H1 (cell line): ENCODE measurements around the gene HSH2D. TPM values are rescaled to one million over a fixed set of nuclear protein-coding genes. Genes with fewer than 3 reads are reported as not detected.

ENCODE experiments used
- CTCF ChIA-PET: fragments of 300-600 bp; sonication (Branson Sonifier 250); formaldehyde crosslinking; loops from one replicate; lab custom pipeline; 2021; ENCODE audit not compliant: partially characterized antibody; lab: Charles Lee
- POLR2A ChIA-PET: fragments of 300-600 bp; sonication (Branson Sonifier 250); formaldehyde crosslinking; loops from one replicate; lab custom pipeline; 2021; ENCODE audit warnings: inconsistent platforms; ENCODE audit not compliant: partially characterized antibody; lab: Charles Lee
- DNase-seq, 2 experiments: peaks; one replicate each; pipeline versions ENCODE4 v3.0.0 to v3.0.0-alpha.2; 2010 to 2022; ENCODE audit warnings: low spot score in 2 of 2, low read depth in 1 of 2, mixed read lengths in 1 of 2
- FAIRE-seq: peaks from 2 replicates; lab custom pipeline; 2011; peaks lifted over from hg19 to GRCh38; lab: Jason Lieb, UNC
- H2AFZ ChIP-seq: 2 replicates; pipeline ENCODE4 v1.8.1; 2012; ENCODE audit warnings: low read length, inconsistent platforms
- H2AK5ac ChIP-seq: 2 replicates; pipeline ENCODE4 v1.6.1; 2013; ENCODE audit warnings: low read depth, low read length
- H2BK120ac ChIP-seq: replicated peaks from 2 replicates; pipeline ENCODE3; 2013; ENCODE audit warnings: low read depth, low read length, inconsistent platforms
- H2BK12ac ChIP-seq: 2 replicates; pipeline ENCODE4 v1.6.1; 2013; ENCODE audit warnings: low read depth, low read length
- H2BK15ac ChIP-seq: 2 replicates; pipeline ENCODE4 v1.6.1; 2013; ENCODE audit warnings: low read length
- H2BK20ac ChIP-seq: 2 replicates; pipeline ENCODE4 v1.6.1; 2013; ENCODE audit warnings: low read length
- H2BK5ac ChIP-seq: 2 replicates; pipeline ENCODE4 v1.6.1; 2013; ENCODE audit warnings: low read depth, low read length
- H3K14ac ChIP-seq: 2 replicates; pipeline ENCODE4 v1.6.1; 2013; ENCODE audit warnings: inconsistent platforms; ENCODE audit not compliant: insufficient read length
- H3K18ac ChIP-seq: 2 replicates; pipeline ENCODE4 v1.6.1; 2013; ENCODE audit warnings: low read length; ENCODE audit errors: extremely low read depth
- H3K23ac ChIP-seq: 2 replicates; pipeline ENCODE4 v1.6.1; 2013; ENCODE audit warnings: inconsistent platforms; ENCODE audit not compliant: insufficient read length
- H3K23me2 ChIP-seq: 2 replicates; pipeline ENCODE4 v1.6.1; 2013; ENCODE audit warnings: low read depth, low read length
- H3K27ac ChIP-seq: 2 replicates; pipeline ENCODE4 v1.6.1; 2011; ENCODE audit warnings: low read depth, low read length, inconsistent platforms
- H3K27me3 ChIP-seq, 4 experiments: replicated peaks in 1 of 4; 1 replicate in 1 of 4; 2 replicates in 3 of 4; pipeline versions ENCODE4 v1.6.1 to v1.8.1; 2011 to 2013; ENCODE audit warnings: low read length in 3 of 4, mild to moderate bottlenecking in 3 of 4, inconsistent platforms in 2 of 4, mixed read lengths in 2 of 4, moderate library complexity in 1 of 4; ENCODE audit not compliant: control insufficient read depth in 3 of 4, insufficient read depth in 3 of 4; ENCODE audit errors: extremely low read depth in 1 of 4
- H3K36me3 ChIP-seq, 4 experiments: 2 replicates each; pipeline versions ENCODE4 v1.6.1 to v1.8.1; 2011 to 2013; ENCODE audit warnings: mild to moderate bottlenecking in 4 of 4, low read length in 3 of 4, moderate library complexity in 2 of 4, control low read depth in 1 of 4, inconsistent platforms in 1 of 4; ENCODE audit not compliant: insufficient read depth in 4 of 4, control insufficient read depth in 2 of 4
- H3K4ac ChIP-seq: replicated peaks from 2 replicates; pipeline ENCODE3; 2013; ENCODE audit warnings: low read length, low read depth, mixed read lengths, inconsistent platforms; ENCODE audit not compliant: insufficient read length
- H3K4me1 ChIP-seq, 4 experiments: replicated peaks in 1 of 4; 1 replicate in 1 of 4; 2 replicates in 3 of 4; pipeline versions ENCODE4 v1.6.1 to v1.8.1; 2011 to 2013; ENCODE audit warnings: low read length in 3 of 4, inconsistent platforms in 2 of 4, mixed read lengths in 1 of 4; ENCODE audit not compliant: insufficient read depth in 4 of 4, control insufficient read depth in 3 of 4
- H3K4me2 ChIP-seq, 2 experiments: 2 replicates each; pipeline versions ENCODE4 v1.6.1 to v1.8.1; 2011 to 2013; ENCODE audit warnings: low read depth in 2 of 2, low read length in 2 of 2, control low read depth in 1 of 2, inconsistent platforms in 1 of 2, mild to moderate bottlenecking in 1 of 2; ENCODE audit not compliant: insufficient read depth in 1 of 2
- H3K4me3 ChIP-seq, 4 experiments: fragments of 200-600, 300-600 bp in 1 of 4; sonication (generic), shearing (Covaris generic), sonication (Bioruptor Twin) in 1 of 4; 2 replicates each; pipeline versions ENCODE4 v1.5.1 to v1.8.1; 2011 to 2016; ENCODE audit warnings: low read length in 4 of 4, low read depth in 3 of 4, control low read depth in 2 of 4, inconsistent platforms in 2 of 4, mild to moderate bottlenecking in 2 of 4, mixed read lengths in 1 of 4, moderate library complexity in 1 of 4; ENCODE audit not compliant: insufficient read depth in 2 of 4; ENCODE audit errors: extremely low read depth in 1 of 4
- H3K56ac ChIP-seq: replicated peaks from 2 replicates; pipeline ENCODE3; 2013; ENCODE audit warnings: low read depth, mild to moderate bottlenecking, mixed read lengths, low read length, inconsistent platforms; ENCODE audit not compliant: insufficient read length
- H3K79me1 ChIP-seq: 2 replicates; pipeline ENCODE4 v1.6.1; 2013; ENCODE audit warnings: low read depth, low read length, control low read depth
- H3K79me2 ChIP-seq, 2 experiments: 2 replicates each; pipeline versions ENCODE4 v1.6.1 to v1.8.1; 2012 to 2013; ENCODE audit warnings: low read length in 2 of 2, mild to moderate bottlenecking in 2 of 2, inconsistent platforms in 1 of 2; ENCODE audit not compliant: insufficient read depth in 2 of 2, control insufficient read depth in 1 of 2
- H3K9ac ChIP-seq, 4 experiments: replicated peaks in 1 of 4; 1 replicate in 1 of 4; 2 replicates in 3 of 4; pipeline versions ENCODE4 v1.6.1 to v1.8.1; 2011 to 2013; ENCODE audit warnings: low read depth in 3 of 4, low read length in 3 of 4, control low read depth in 2 of 4, mild to moderate bottlenecking in 2 of 4, moderate library complexity in 2 of 4, inconsistent platforms in 1 of 4; ENCODE audit errors: extremely low read depth in 1 of 4
- H3K9me3 ChIP-seq, 2 experiments: 2 replicates each; pipeline versions ENCODE4 v1.6.1 to v1.8.1; 2012 to 2013; ENCODE audit warnings: mild to moderate bottlenecking in 2 of 2, moderate library complexity in 2 of 2, control low read depth in 1 of 2, inconsistent platforms in 1 of 2, low read depth in 1 of 2, low read length in 1 of 2, mixed read lengths in 1 of 2; ENCODE audit not compliant: insufficient read depth in 2 of 2
- H4K20me1 ChIP-seq, 2 experiments: replicated peaks in 1 of 2; 2 replicates each; pipeline versions ENCODE3 to v1.8.1; 2011 to 2013; ENCODE audit warnings: inconsistent platforms in 2 of 2, low read length in 2 of 2, mild to moderate bottlenecking in 1 of 2; ENCODE audit not compliant: insufficient read depth in 2 of 2, control insufficient read depth in 1 of 2
- H4K5ac ChIP-seq: 2 replicates; pipeline ENCODE4 v1.6.1; 2013; ENCODE audit warnings: low read length, low read depth, mixed read lengths, inconsistent platforms; ENCODE audit not compliant: insufficient read length
- H4K8ac ChIP-seq: 2 replicates; pipeline ENCODE4 v1.8.0; 2013; ENCODE audit warnings: mild to moderate bottlenecking, moderate library complexity, low read length, inconsistent platforms; ENCODE audit not compliant: insufficient read depth; ENCODE audit errors: extremely low read depth
- H4K91ac ChIP-seq: replicated peaks from 2 replicates; pipeline ENCODE3; 2013; ENCODE audit warnings: low read length, mixed read lengths, inconsistent platforms; ENCODE audit not compliant: insufficient read length
- GABPA ChIP-seq: IDR thresholded peaks from 2 replicates; pipeline ENCODE4 v1.6.1; 2011; ENCODE audit warnings: mild to moderate bottlenecking, low read length, moderate library complexity, borderline replicate concordance; ENCODE audit not compliant: insufficient read depth
- SUZ12 ChIP-seq: fragments of 200-600 bp; sonication (generic); IDR thresholded peaks from 2 replicates; pipeline ENCODE4 v1.6.1; 2012; ENCODE audit warnings: mild to moderate bottlenecking, inconsistent platforms, low read length, moderate library complexity, mixed read lengths
- USF2 ChIP-seq: IDR thresholded peaks from 2 replicates; pipeline ENCODE4 v1.6.1; 2011; ENCODE audit warnings: low read length, improper control_type of control experiment
- WGBS, 2 experiments: shearing (Covaris generic) in 1 of 2; methylation state at CpG; one replicate each; pipeline versions ENCODE4 v1.1.6 to v1.1.7; 2013 to 2015; ENCODE audit warnings: low lambda C conversion rate in 2 of 2, mixed read lengths in 2 of 2, inconsistent platforms in 1 of 2, low coverage in 1 of 2, missing lambda C conversion rate in 1 of 2; ENCODE audit not compliant: insufficient replicate concordance in 2 of 2, insufficient coverage in 1 of 2, insufficient read length in 1 of 2; ENCODE audit errors: extremely low coverage in 1 of 2, missing lambda C conversion rate in 1 of 2; 5-methylcytosine and 5-hydroxymethylcytosine counted together
- polyA plus RNA-seq, 7 experiments: library from polyadenylated mRNA; depleted of rRNA in 3 of 7; stranded (reverse) in 5 of 7; unstranded in 2 of 7; fragments of >200 nt in 5 of 7; fragments of 200-250 nt in 2 of 7; gene quantifications; 1 replicate in 5 of 7; 2 replicates in 1 of 7; 4 replicates in 1 of 7; pipeline versions ENCODE4 v1.2.1 to v1.2.3, GENCODE V29; 2011 to 2013; ENCODE audit warnings: missing spikeins in 2 of 7, mixed read lengths in 2 of 7
- total RNA-seq: library from RNA; stranded (reverse); fragmentation: NEBNext Ultra II Directional; extraction: Animal tissue kit (Norgen Biotek cat#: 25700); gene quantifications from 2 replicates; pipeline ENCODE4 v1.2.1, GENCODE V29; 2021

HSH2D gene
- total and polyA plus RNA-seq, 2 of the 8 experiments (the other 6 are each of a cell fraction or from before 2014, with no cell fraction given): 0.67 to 1.6 TPM

GRCh38 chr19:16199275-16199932 is 55.9 kb downstream of the HSH2D start:
- Histone ChIP-seq H2BK15ac (no peak overlapping the region), H4K5ac (no peak overlapping the region), H3K27ac (no peak overlapping the region), H3K4me1 (no peaks in the 10 kb centered on the region; a peak in 1 of 7 replicates), H4K8ac (no peak overlapping the region), H4K91ac (no peak overlapping the region), H3K9ac (no peak overlapping the region), H3K4ac (no peak overlapping the region), H2BK20ac (no peak overlapping the region), H3K36me3 (no peaks in the 10 kb centered on the region), H3K23ac (no peak overlapping the region), H3K4me3 (no peak overlapping the region), H4K20me1 (peaks cover 0 to 12% of the 10 kb centered on the region in 2 experiments), H3K4me2 (no peak overlapping the region; a peak in 1 of 4 replicates), H3K27me3 (no peaks in the 10 kb centered on the region), H3K18ac (no peak overlapping the region), H2BK5ac (no peak overlapping the region), H2BK12ac (no peak overlapping the region), H2BK120ac (no peak overlapping the region), H3K56ac (no peak overlapping the region), H3K79me1 (peaks cover 6% of the 10 kb centered on the region), H3K9me3 (no peaks in the 10 kb centered on the region), H2AFZ (no peak overlapping the region), H3K23me2 (peaks cover 8% of the 10 kb centered on the region; the same call in 1 of the 2 replicates), H3K79me2 (peaks cover 0 to 6% of the 10 kb centered on the region in 2 experiments; a peak in 1 of 4 replicates), H2AK5ac (no peak overlapping the region), H3K14ac (no peak overlapping the region)
- no peak for TF ChIP-seq GABPA
- TF ChIP-seq USF2: no peak
- TF ChIP-seq SUZ12: no peak
- DNase-seq: no peak
- ChIA-PET POLR2A (interaction anchor here (1.2 to 3.3 kb wide), 2 partner anchors 14 to 123 kb away, joined by 4 to 25 read pairs; partner anchors contain the start of genes FAM32A and TPM4), CTCF (no interaction called here)
- FAIRE-seq: no peak
- 91% methylated on average over 8 of the region's 9 CpGs; no CpG with 5 or more reads in 1 of the 2 experiments for WGBS, 2 experiments
